HG02642 (cell line): ENCODE results near the gene KHDRBS1.
"Not testable (repeated sequence)": the region's sequence is repeated elsewhere in the genome, so short reads cannot be mapped to it uniquely, and the experiment has no call there.

Experiments
- ATAC-seq: cut with Tn5 transposase; IDR thresholded peaks from one replicate; pipeline ENCODE4 v1.9.1; 2021; ENCODE audit warnings: mild to moderate bottlenecking; ENCODE audit not compliant: unreplicated experiment, poor library complexity

KHDRBS1 gene, protein sequence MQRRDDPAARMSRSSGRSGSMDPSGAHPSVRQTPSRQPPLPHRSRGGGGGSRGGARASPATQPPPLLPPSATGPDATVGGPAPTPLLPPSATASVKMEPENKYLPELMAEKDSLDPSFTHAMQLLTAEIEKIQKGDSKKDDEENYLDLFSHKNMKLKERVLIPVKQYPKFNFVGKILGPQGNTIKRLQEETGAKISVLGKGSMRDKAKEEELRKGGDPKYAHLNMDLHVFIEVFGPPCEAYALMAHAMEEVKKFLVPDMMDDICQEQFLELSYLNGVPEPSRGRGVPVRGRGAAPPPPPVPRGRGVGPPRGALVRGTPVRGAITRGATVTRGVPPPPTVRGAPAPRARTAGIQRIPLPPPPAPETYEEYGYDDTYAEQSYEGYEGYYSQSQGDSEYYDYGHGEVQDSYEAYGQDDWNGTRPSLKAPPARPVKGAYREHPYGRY

DNA sequence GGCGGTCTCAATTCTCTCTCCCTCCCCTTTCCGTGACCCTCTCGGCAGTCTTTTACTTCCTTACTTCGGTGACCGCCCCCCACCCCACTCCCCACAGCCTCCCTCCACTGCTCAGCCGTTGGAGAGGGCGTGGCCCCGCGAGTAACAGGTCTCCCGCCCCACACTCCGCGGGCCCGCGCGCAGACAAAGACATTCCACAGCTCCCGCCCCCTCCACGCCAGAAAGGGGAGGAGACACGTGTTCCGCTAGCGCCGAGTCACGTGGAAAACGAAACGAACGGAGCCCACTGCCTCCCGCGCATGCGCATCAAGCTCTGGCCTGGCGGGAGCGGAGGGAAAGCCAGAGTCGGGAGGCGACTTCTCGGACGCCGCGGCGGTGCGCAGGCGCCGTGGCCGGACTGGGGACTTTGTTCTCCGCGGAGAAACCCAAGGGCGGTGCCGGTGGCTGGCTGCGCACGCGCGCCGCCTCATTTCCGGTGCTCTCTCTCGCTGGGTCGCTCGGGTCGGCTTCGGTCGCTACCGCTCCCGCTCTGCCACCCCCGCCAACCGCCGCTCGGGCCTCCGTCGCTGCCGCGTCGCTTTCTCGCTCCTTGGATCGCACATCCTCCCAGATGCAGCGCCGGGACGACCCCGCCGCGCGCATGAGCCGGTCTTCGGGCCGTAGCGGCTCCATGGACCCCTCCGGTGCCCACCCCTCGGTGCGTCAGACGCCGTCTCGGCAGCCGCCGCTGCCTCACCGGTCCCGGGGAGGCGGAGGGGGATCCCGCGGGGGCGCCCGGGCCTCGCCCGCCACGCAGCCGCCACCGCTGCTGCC, at the start of gene KHDRBS1:
Gene KHDRBS1, plus strand, starts transcription at position 483 of the 813 bp plus-strand sequence. Its CDS starts 128 bp downstream, at position 611.
- ATAC-seq: peak; percentile 86

DNA sequence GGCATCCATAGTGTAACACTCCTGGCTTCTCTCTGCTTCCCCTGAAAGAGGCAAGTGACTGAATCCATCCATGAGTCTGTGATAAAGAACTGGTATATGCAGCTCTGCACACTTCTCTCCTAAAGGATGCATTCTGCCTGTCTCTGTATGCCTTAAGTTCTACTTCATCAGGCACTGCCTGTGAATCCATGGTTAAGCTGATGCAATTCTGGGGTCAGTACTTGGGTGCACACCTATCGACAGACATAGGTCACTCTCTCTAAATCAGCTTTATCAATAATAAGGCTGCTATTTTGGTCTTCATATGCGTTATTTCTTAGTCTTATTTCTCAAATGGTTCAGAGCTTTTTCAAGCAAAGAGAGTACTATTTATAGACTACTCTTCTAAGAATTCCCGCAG, 42.8 kb upstream of the KHDRBS1 start:
- no peak for ATAC-seq

DNA sequence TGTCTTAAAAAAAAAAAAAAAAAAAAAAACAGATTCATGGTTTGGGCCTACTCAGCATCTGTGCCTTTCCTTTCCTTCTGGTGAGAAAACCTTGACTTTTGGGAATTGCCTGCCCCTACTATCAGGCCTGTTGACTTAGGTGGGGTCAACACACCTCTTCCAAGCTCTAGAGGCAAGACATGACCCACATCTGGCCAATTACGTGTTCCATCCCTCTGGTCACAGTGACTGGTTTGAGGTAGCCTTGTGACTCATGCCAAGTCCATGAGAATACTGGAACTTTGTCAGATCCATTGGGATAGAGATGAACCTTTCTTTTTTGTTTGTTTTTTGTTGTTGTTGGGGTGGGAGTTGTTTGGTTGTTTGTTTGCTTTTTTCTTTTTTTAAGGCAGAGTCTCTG, 37.3 kb upstream of the KHDRBS1 start:
- ATAC-seq: no peak

DNA sequence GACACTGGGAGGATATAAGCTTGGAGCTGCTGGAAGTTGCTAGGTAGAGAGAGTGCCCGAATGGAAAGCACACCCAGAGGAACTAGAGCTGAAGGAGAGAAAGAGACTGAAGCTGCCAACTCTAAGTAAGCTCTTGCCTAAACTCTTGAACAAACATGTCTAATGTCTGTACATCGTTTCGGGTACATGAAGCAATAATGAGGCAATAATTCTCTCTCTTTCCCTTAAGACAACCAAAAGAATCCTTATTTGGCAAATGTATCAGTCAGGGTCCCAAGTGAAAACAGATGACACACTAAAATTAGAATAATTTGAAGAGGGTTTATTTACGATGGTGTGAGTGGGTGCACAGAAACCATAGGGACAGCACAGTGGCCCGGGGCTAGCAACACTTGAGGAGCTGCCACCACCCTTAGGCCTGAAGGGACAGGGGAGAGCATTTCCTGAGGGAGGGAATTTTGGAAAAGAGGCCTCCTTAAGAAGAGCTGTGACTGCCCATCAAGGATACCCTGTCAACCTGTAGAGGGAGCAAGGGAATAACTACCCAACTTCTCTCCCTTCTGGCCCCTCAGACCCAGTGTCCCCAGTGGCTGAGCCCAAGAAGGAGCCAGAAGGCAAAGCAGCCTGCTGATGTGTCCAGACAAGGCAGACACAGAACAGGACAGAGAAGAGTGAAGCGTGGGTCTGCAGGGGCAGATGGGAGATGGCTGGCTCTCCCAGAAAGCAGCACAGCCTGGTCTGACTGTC, 36.1 kb upstream of the KHDRBS1 start:
- ATAC-seq: no peak

DNA sequence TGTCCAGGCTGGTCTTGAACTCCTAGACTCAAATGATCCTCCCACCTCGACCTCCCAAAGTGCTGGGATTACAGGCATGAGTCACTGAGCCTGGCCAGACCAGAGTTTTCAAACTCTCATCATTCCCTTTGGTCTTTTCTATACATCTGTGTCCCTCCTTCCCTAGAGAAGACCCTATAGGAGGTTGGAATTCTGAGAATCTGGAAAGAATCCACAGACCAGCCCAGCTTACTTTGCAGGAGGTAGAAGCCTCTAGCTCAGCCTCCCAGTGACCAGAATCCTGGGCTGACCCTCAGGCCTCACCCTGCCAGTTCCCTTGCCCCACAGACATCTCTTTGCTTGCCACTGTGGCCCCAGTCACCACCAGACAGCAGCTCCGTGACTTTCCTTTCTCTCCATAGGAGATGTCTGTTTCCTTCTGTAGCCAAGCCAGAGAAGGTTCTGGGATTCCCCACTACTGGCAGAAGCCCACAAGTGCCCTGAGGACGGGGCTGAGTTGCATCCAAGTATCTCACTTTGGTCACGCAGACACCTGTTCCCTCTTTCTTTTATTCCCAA, 34.7 kb upstream of the KHDRBS1 start:
- ATAC-seq: no peak

DNA sequence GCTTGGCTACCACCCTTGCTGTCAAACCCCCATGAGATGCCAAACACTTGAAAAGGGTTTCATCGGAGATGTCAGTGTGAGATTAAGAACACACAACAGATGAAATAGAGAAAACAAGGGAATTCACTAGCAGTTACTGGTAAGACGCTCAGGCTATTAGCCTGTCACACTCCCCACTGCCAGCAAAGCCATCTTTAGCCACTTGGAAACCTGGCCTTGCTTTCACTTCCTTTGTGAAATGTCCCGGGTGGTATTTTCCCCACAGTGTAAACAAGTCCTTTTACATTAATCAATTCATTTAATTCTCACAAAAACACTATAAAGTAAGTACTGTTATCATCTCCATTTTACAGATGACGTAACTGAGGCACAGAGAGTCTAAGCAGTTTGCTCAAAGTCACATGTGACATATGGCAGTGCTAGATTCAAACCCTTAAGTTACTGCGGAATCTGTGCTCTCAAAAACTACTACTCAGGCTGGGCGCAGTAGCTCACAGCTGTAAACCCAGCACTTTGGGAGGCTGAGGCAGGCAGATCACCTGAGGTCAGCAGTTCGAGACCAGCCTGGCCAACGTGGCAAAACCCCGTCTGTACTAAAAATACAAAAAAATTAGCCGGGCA, 32.7 kb upstream of the KHDRBS1 start:
- peak; percentile 44 for ATAC-seq

DNA sequence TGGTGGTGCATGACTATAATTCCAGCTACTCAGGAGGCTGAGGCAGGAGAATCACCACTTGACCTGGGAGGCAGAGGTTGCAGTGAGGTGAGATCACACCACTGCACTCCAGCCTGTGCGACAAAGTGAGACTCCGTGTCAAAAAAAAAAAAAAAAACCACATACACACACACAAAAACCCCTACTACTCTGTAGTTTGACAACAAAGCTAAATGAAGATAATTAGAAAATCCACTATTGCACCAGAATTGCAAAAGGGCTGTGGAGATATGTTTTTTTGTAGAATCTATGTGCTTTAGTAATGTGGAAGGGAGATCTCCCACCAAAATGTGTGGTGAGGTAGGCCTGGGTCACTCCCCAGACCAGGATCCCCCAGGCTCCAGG, 32.2 kb upstream of the KHDRBS1 start:
- no peak for ATAC-seq

DNA sequence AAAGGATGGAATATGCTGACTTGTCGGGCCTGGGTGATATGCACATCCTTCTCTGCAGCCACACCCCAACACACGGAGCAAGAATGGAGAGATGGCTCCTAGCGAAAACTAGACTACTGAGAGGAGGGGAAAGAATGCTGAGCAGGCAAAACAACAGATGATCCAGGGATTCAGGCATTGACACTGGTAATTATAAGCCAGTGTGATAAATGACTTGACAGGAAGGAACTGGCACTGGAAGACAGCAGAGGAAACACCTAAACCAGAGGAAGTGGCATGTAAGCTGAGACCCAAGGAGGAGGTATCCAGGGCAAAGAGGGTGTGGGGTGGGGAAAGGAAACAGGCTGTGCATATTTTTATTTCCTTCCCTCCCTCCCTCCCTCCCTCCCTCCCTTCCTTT, 31.7 kb upstream of the KHDRBS1 start:
- ATAC-seq: no peak

DNA sequence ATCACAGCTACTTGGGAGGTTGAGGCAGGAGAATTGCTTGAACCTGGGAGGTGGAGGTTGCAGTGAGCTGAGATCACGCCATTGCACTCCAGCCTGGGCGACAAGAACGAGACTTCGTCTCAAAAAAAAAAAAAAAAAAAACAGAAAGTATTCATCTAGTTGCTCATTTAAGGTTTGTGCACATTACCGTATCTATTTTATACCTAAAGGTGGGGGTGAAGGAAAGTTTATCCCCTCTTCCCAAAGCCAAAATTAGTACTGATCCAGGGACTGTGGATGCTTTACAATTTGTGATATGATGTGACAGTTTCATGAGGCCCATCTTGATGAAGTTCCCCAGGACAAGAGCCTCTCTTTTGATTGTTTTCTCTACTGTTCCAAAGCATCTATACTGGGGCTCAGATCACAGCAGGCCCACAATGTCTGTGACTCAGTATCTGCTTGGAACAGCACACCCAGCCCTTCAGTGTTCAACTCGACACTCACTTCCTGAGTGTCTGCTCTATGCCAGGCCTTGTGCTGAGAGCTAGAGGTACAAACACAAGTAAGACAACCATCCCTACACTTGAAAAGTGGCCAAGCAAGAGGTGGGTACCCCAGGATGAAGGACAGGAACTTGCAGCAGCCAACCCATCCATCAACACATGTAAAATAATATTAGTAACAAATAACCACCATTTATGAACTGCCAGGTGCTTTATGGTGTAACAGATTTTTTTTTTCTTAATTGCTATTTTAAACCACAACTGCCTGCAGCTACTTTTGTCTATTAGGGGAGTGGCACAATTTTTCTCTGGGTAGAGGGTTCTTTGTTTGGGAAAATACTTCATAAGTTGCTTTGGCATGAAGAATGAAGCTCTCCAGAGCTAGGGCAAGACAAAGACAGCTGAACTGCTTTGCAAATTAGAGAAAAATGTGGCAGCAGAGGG, 29.0 kb upstream of the KHDRBS1 start:
- ATAC-seq: no peak

DNA sequence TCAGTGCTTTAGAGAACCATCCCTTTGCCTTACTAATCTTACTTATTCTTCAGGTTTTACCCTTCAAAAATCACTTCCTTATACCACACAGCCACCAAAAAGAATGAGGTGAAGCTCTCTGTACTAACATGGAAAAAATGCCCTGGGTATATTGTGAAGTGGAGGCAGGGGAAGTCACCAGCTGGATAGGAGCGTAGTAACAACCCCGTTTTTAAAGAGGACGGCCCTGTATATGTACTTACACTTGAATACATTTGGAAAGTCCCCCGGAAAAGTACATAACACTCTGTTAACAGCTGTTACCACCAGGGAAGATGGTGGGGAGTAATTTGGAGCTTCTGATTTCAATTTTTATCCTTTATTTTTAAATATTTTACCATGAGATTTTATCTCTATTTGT, 28.2 kb upstream of the KHDRBS1 start:
- peak; percentile 47 for ATAC-seq

DNA sequence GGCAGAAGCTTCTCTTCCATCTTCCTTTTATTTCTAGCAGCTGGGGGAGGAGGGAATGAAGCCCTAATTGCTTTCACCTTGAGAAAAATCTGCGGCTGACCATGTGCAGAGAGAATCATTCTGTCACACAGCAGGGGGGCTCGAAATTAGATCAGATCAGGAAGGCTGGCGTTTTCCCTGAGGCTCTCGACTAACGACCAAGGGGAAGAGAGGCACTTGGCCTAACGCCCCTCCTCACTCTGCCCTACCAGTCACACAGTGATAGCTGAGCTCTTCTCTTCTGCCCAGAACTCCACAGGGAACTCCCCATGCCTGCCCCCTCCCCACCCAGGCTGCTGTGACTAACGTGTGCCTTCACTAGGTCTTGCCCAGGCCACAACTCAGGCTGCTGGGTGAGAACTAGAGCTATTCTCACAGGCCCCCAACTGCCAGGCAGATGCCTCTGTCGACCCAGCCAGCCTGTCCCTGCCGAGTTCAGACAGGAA, 26.5 kb upstream of the KHDRBS1 start:
- ATAC-seq: no peak

DNA sequence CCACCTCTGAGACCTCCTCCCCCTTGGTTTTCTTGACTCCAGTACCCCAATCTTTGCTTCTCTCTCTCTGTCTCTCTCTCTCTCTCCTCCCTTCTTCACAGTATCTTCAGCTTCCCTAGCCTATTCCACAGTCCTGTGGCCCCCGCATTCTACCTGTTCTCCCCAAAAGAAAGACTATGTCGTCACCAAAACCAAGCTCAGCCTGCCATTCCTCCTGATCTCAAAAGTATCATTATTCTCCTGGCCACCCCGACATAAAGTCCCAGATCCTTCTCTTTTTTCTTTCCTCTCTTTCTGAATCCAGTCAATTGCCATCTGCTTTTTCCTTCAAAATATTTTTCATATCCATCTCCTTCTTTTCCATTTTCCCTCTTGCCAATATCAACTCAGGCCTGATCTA, 23.7 kb upstream of the KHDRBS1 start:
- ATAC-seq: no peak

DNA sequence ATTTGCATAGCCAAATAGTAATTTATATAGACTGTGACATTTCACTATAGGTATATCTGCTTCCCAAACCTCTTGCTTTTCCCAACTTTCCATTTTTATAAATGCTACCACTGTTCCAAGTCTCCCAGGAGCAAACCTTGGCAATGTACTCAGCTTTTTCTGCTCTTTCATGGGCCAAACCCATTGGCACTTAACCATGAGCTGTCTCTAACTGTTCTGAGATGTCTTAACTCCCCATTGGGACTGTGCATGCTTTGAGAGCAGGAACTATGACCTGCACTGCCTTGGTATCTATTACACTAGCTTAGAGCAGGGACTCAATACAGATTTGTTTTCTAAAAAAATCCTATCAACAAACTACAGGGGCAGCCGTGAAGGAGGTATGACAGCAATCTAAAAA, 22.5 kb upstream of the KHDRBS1 start:
- ATAC-seq: no peak

DNA sequence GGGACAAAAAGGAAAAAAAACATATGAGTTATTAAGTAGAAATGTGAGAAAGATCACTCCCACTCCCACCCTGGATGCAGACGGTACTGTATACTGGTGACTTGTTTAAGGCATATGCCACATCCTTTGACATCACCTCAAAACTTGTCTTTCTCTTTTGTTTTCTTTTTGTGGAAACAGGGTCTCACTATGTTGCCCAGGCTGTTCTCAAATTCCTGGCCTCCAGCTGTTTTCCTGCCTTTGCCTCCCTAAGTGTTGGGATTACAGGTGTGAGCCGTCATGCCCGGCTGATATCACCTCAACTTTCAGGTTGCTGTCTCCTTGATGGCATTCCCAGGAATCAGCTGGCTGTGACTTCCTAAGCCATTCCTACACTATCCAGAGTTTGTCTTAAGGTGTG, 18.4 kb upstream of the KHDRBS1 start:
- ATAC-seq: no peak

DNA sequence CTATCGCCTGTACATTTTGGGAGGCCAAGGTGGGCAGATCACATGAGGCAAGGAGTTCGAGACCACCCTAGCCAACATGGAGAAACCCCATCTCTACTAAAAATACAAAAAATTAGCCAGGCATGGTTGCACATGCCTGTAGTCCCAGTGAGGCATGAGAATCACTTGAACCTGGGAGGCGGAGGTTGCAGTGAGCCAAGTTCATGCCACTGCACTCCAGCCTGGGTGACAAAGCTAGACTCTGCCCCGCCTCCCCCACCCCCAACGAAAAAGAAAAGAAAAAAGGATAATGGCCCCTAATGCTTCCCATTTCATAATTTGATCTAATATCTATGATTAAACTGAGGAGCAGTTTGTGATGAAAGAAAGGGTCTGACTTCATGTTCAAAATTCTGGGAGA, 17.5 kb upstream of the KHDRBS1 start:
- ATAC-seq: not testable (repeated sequence)

DNA sequence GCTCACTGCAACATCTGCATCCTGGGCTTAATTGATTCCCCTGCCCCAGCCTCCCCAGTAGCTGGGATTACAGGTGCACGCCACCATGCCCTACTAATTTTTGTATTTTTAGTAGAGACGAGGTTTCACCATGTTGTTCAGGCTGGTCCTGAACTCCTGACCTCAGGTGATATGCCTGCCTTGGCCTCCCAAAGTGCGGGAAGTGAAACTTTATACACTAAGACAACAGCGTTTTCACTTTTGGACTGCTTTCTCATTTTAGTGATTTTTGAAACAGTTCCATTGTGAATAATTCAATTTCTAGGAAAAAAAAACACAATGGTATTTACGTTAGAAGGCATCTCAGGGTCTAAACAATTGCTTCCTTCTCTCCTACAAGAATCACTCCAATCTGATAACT, 11.8 kb upstream of the KHDRBS1 start:
- ATAC-seq: no peak

DNA sequence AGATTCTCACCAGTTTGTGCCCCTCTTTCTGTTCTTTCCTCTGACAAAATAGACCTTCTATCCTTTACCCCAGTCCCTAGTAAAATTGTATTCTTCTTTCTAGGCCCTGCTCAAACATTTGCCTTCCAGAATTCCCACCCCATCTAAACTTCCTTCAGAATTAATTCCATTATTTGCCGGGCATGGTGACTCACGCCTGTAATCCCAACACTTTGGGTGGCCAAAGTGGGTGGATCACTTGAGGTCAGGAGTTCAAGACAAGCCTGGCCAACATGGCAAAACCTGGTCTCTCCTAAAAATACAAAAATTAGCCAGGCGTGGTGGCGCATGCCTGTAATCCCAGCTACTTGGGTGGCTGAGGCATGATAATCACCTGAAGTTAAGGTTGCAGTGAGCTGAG, 11.4 kb upstream of the KHDRBS1 start:
- not testable (repeated sequence) for ATAC-seq

DNA sequence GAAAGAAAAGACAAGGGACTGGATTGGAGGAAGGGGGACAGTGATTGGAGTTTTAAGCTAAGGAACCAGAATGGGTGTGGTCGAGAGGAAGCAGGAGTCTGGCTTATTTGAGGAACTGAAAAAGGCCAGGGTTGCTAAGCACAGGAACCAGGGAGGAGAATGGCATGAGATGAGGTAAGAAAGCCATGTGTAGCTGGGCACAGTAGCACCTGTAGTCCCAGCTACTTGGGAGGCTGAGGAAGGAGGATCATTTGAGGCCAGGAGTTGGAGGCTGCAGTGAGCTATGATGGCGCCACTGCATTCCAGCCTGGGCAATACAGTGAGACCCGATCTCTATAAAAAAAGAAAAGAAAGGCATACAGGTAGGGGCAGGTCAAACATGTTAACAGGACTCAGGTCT, 8.1 kb upstream of the KHDRBS1 start:
- no peak for ATAC-seq

DNA sequence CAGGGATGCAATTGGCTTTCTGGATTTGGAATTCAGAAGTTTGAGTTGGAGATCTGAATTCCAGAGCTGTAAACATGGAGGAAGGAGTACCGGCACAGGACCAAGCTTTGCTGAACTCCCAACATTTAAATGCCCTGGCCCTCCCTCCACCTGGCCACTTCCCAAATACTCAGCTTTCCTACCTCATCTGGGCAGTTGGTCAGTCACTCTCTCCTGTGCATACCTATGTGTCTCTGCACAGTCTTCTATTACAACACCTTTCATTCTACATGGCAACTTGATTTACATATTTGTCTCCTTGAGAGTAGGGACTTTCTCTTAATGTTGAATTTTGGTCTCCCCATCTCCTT, 6.1 kb upstream of the KHDRBS1 start:
- ATAC-seq: no peak
